ENCODE measurements around the gene DENND1B. TPM values are rescaled to one million over a fixed set of nuclear protein-coding genes. Genes with fewer than 3 reads are reported as not detected.

The DENND1B gene
- total RNA-seq, 2 donors from 2014 or later = 6.9 to 26.2 TPM

GRCh38 chr1:197732187-197732586, 43.1 kb downstream of the DENND1B start:
- H3K4me3 ChIP-seq = no peak overlapping the region
- TF ChIP-seq POLR2A (IDR thresholded peaks at IDR 0.05) (no peak), CTCF (IDR thresholded peaks at IDR 0.05) (no peak)
- intact Hi-C loops (cut with DNase I) = no loop called here
- H3K36me3 ChIP-seq (replicated peaks in 1 of 2; ENCODE audit: insufficient read depth in 1 of 2, low read depth in 2 of 2) = no peaks in the 10 kb centered on the region
- peaks cover 4% of the 10 kb centered on the region for H3K4me1 ChIP-seq
- no peak overlapping the region for H3K27ac ChIP-seq
- WGBS, 2 donors = 96 to 97% methylated on average over 2 of the region's 2 CpGs
- H3K27me3 ChIP-seq = no peaks in the 10 kb centered on the region
- H3K9me3 ChIP-seq = no peaks in the 10 kb centered on the region
- ATAC-seq = no peak
- no peak for DNase-seq

GRCh38 chr1:197731449-197731848, 43.8 kb downstream of the DENND1B start:
- peaks cover 4% of the 10 kb centered on the region for H3K4me1 ChIP-seq
- intact Hi-C loops (cut with DNase I) = no loop called here
- TF ChIP-seq POLR2A (IDR thresholded peaks at IDR 0.05) (no peak), CTCF (IDR thresholded peaks at IDR 0.05) (no peak)
- DNase-seq (no peak), ATAC-seq (no peak)
- no peak overlapping the region for H3K4me3 ChIP-seq
- no peaks in the 10 kb centered on the region for H3K27me3 ChIP-seq
- H3K36me3 ChIP-seq (replicated peaks in 1 of 2; ENCODE audit: insufficient read depth in 1 of 2, low read depth in 2 of 2) = no peaks in the 10 kb centered on the region
- no peak overlapping the region for H3K27ac ChIP-seq
- no peaks in the 10 kb centered on the region for H3K9me3 ChIP-seq
- WGBS, 2 donors = 94 to 96% methylated on average over 3 of the region's 3 CpGs

GRCh38 chr1:197725976-197726375, 49.3 kb downstream of the DENND1B start:
- Histone ChIP-seq H3K27me3 (no peaks in the 10 kb centered on the region), H3K36me3 (replicated peaks in 1 of 2; ENCODE audit: insufficient read depth in 1 of 2, low read depth in 2 of 2) (no peaks in the 10 kb centered on the region), H3K27ac (no peak overlapping the region), H3K9me3 (no peaks in the 10 kb centered on the region), H3K4me3 (no peak overlapping the region), H3K4me1 (no peaks in the 10 kb centered on the region)
- intact Hi-C loops (cut with DNase I) = no loop called here
- ATAC-seq (no peak), DNase-seq (no peak)
- no peak for TF ChIP-seq CTCF (IDR thresholded peaks at IDR 0.05)
- TF ChIP-seq POLR2A (IDR thresholded peaks at IDR 0.05) = no peak
- 91 to 97% methylated on average over 3 of the region's 3 CpGs for WGBS, 2 donors

GRCh38 chr1:197725044-197725443, 50.2 kb downstream of the DENND1B start:
- Histone ChIP-seq H3K27me3 (no peaks in the 10 kb centered on the region), H3K27ac (no peak overlapping the region), H3K36me3 (replicated peaks in 1 of 2; ENCODE audit: insufficient read depth in 1 of 2, low read depth in 2 of 2) (no peaks in the 10 kb centered on the region), H3K4me3 (no peak overlapping the region), H3K9me3 (no peaks in the 10 kb centered on the region), H3K4me1 (no peaks in the 10 kb centered on the region)
- TF ChIP-seq CTCF (IDR thresholded peaks at IDR 0.05) (no peak), POLR2A (IDR thresholded peaks at IDR 0.05) (no peak)
- DNase-seq (no peak), ATAC-seq (no peak)
- intact Hi-C loops (cut with DNase I) = no loop called here
- 89 to 95% methylated on average over 1 of the region's 1 CpG for WGBS, 2 donors

- no peak for TF ChIP-seq POLR2A (IDR thresholded peaks at IDR 0.05)
- TF ChIP-seq CTCF (IDR thresholded peaks at IDR 0.05) = no peak
- intact Hi-C loops (cut with DNase I) = no loop called here
Observed at GRCh38 chr1:197715806-197716205, 59.5 kb downstream of the DENND1B start.

More at GRCh38 chr1:197715806-197716205, 59.5 kb downstream of the DENND1B start:
- H3K9me3 ChIP-seq = no peaks in the 10 kb centered on the region
- no peak for DNase-seq
- H3K27ac ChIP-seq = no peak overlapping the region
- 0 to 43% methylated on average over 1 of the region's 1 CpG for WGBS, 2 donors
- H3K4me1 ChIP-seq = no peaks in the 10 kb centered on the region
- no peaks in the 10 kb centered on the region for H3K27me3 ChIP-seq
- no peak overlapping the region for H3K4me3 ChIP-seq
- ATAC-seq = no peak
- no peaks in the 10 kb centered on the region for H3K36me3 ChIP-seq (replicated peaks in 1 of 2; ENCODE audit: insufficient read depth in 1 of 2, low read depth in 2 of 2)
